Measurements from ENCODE around the gene ZNF462.
"Not testable (repeated sequence)": the region's sequence is repeated elsewhere in the genome, so short reads cannot be mapped to it uniquely, and the experiment has no call there.

ZNF462 gene

DNA sequence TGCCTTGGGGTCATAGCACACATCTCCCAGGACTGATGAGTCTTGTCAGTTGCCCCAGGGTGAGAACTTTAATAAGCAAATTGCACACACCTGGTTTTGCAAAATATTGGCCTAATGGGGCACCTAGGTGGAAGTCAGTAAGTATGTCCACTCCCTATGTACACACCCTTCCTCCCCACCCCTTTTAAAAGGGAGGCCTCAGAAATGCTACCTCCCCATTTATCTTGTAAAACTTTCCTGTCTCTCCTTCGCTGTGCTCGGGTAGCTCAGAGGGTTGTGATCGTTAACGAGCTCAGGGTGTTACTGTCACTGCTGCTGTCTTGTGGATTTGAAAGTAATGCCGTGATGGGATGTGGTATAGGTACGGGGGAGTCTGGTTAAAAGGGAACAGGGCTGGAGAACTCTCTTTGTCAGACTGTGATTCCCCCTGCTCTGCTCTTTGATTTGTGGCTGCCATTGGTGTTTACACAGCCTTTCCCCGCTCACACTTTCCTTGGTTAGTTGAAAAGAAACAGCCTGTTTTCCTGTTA lies 26.2 kb downstream of the ZNF462 start:
- DNase-seq (ENCODE audit: low read depth in 2 of 2), result no peak

DNA sequence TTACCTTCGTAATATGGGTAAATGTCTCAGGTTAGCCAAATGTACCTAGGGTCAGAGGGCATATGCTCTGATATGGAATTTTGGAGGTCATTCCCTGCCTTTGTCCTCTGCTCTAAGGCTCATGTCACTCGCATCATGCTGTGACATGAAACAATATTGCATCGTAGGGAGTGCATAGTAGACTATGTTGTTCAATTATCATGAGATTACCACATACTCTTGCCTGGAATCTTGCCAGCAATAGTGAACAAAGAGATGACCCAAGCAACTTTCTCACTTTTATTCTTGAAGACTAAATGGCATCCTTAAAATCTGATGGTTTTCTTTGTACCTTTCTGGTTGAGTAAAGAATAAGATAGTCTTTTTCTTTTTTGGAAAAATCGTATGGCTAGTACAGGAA lies 27.6 kb downstream of the ZNF462 start:
- no peak for DNase-seq (ENCODE audit: low read depth in 2 of 2)

- DNase-seq (ENCODE audit: low read depth in 2 of 2), result no peak
Observed at GRCh38 chr9:106891286-106891685, 28.3 kb downstream of the ZNF462 start.

- DNase-seq (ENCODE audit: low read depth in 2 of 2), result no peak
Observed at GRCh38 chr9:106892632-106893031, 29.7 kb downstream of the ZNF462 start.

- DNase-seq (ENCODE audit: low read depth in 2 of 2), result no peak
Observed at GRCh38 chr9:106893088-106893487, 30.1 kb downstream of the ZNF462 start.

DNA sequence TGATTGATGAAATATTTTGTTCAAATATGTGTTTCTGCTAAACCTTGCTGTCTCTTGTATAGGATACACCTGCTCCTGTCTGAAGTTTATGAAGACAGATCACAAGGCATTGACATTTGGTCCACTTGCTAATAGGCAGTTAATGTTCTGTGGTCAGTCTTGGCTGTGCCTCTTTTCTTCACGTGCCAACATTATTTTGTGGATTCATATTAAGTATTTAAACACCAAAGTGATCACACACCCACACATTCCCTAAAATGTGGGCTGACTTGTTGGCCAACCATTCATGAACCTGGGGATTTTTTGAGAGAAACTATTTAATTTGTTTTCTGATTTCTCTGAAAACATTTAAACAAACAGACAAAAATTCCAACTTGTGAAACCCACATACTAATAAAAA lies 33.7 kb downstream of the ZNF462 start:
- DNase-seq (ENCODE audit: low read depth in 2 of 2), result no peak

- no peak for DNase-seq (ENCODE audit: low read depth in 2 of 2)
Observed at GRCh38 chr9:106897236-106897635, 34.3 kb downstream of the ZNF462 start.

DNA sequence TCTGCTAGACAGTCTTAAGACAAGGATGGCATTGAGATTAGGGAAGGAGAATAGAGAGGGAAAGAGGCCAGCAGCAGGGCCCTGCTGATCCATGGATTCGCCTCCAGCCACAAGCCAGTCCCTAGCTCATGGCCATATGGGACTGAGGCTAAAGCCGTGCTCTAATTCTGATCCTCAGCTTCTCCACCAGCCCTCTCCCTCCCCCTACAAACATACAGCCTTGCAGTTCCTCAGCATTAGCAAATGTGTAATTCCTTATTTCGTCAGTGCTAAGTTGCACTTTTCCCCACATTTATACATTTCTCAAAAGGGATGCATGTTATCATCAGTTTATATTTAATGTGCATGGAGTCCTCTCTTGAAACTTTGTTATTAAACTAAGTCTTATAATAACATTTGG lies 34.8 kb downstream of the ZNF462 start:
- DNase-seq (ENCODE audit: low read depth in 2 of 2), result no peak

DNA sequence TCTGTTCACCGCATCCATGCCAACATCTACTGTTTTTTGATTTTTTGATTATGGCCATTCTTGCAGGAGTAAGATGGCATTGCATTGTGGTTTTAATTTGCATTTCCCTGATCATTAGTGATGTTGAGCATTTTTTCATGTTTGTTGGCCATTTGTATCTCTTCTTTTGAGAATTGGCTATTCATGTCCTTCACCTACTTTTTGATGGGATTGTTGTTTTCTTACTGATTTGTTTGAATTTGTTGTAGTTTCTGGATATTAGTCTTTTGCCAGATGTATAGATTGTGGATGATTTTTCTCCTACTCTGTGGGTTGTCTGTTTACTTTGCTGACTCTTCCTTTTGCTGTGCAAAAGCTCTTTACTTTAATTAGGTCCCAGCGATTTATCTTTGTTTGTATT lies 37.6 kb downstream of the ZNF462 start:
- not testable (repeated sequence) for DNase-seq (ENCODE audit: low read depth in 2 of 2)

GRCh38 chr9:106906129-106906528 lies 43.2 kb downstream of the ZNF462 start:
- DNase-seq (ENCODE audit: low read depth in 2 of 2), result no peak

- DNase-seq (ENCODE audit: low read depth in 2 of 2), result no peak
Observed at GRCh38 chr9:106911951-106912350, 49.0 kb downstream of the ZNF462 start.

- DNase-seq (ENCODE audit: low read depth in 2 of 2), result no peak
Observed at GRCh38 chr9:106913276-106913675, 50.3 kb downstream of the ZNF462 start.

DNA sequence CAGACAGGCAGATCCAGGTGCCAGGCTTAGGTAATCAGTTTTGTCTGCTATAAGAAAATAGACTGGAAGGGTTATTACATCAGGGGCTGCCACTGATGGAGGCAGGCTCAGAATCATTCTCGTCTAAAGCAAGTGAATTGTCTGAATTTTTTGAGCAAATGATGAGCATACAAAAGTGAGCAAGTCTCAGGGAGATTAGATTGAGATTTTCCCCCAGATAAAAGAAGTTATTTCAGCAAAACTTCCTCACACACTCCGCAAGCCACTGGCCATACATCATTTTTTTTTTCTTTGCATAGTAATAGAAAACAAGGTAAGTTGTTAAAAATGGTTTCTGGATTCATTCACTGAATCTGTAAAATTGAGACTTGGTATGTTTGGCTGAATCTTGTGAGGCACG lies 52.9 kb downstream of the ZNF462 start:
- DNase-seq (ENCODE audit: low read depth in 2 of 2), result no peak

- no peak for DNase-seq (ENCODE audit: low read depth in 2 of 2)
Observed at GRCh38 chr9:106916466-106917235, 53.7 kb downstream of the ZNF462 start.

- DNase-seq (ENCODE audit: low read depth in 2 of 2), result no peak
Observed at GRCh38 chr9:106918825-106919509, 56.0 kb downstream of the ZNF462 start.

DNA sequence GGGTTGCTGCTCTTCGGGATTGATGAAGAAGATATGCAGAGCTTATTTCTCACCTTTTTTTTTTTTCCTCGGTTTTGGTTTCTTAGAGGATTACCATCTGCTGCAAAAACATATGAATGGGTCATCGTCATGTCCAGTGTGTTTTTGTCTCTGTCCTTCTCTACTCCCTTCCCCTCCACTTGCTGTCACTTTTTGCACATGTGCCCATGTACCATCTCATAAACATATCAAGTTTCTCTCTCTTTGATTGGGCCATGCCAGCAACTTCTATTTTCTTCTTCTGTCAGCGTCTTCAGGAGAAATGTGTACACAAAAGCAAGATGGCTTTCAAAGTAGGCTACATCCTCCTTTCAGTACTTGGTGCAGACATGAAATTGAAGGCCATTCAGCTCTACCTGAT lies 57.1 kb downstream of the ZNF462 start:
- no peak for DNase-seq (ENCODE audit: low read depth in 2 of 2)

- no peak for DNase-seq (ENCODE audit: low read depth in 2 of 2)
Observed at GRCh38 chr9:106920701-106921283, 57.8 kb downstream of the ZNF462 start.

- DNase-seq (ENCODE audit: low read depth in 2 of 2), result no peak
Observed at GRCh38 chr9:106921341-106921899, 58.5 kb downstream of the ZNF462 start.

DNA sequence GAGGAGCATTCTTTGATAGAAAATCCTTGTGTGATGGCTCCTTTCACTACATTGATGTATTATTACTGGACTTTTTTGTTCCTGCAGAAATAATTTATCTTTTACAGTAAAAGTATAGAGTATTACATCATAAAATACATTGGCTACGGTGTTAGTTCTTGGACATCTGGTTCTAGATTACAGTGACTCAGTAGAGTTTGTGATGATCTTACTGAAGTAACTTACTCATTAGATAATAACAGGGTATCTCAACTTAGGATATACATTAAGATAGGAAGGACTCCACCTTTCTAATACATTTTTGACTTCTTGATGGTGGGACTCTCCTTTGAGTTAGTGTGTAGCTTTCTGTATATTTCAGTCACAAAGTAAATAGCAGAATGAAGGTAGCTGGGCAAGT lies 59.1 kb downstream of the ZNF462 start:
- no peak for DNase-seq (ENCODE audit: low read depth in 2 of 2)

- DNase-seq (ENCODE audit: low read depth in 2 of 2), result no peak
Observed at GRCh38 chr9:106925392-106925791, 62.4 kb downstream of the ZNF462 start.

GRCh38 chr9:106927916-106928315 lies 65.0 kb downstream of the ZNF462 start:
- DNase-seq (ENCODE audit: low read depth in 2 of 2), result no peak

DNA sequence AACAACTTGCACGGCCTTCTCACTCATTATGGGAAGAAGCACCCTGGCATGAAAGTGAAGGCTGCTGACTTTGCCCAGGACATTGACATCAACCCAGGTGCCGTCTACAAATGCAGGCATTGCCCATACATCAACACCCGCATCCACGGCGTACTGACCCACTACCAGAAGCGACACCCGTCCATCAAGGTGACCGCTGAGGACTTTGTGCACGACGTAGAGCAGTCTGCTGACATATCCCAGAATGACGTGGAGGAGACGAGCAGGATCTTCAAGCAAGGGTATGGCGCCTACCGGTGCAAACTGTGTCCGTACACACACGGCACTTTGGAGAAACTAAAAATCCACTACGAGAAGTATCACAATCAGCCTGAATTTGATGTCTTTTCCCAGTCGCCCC lies 65.4 kb downstream of the ZNF462 start:
- DNase-seq (ENCODE audit: low read depth in 2 of 2), result no peak
